Prostate gland (tissue), 2 donors: ENCODE measurements around the gene BUB3. TPM values are rescaled to one million over a fixed set of nuclear protein-coding genes. Genes with fewer than 3 reads are reported as not detected.

Experiments used
- DNase-seq: peaks from one replicate; pipeline ENCODE4 v3.0.0-alpha.2; 2019; ENCODE audit warnings: low spot score
- H3K27ac ChIP-seq, 2 donors: fragments of 200-600 bp; sonication (generic); 2 replicates each; pipeline ENCODE4 v1.5.1; 2017 to 2019
- H3K27me3 ChIP-seq: fragments of 200-600 bp; sonication (generic); replicated peaks from 2 replicates; pipeline ENCODE4 v1.5.1; 2019; ENCODE audit not compliant: insufficient read depth
- H3K36me3 ChIP-seq, 2 donors: fragments of 200-600 bp; sonication (generic); 1 replicate in 1 of 2; 2 replicates in 1 of 2; pipeline versions ENCODE4 v1.5.1 to v1.8.1; 2017 to 2019
- H3K4me1 ChIP-seq: fragments of 200-600 bp; sonication (generic); replicated peaks from 2 replicates; pipeline ENCODE4 v1.5.1; 2019
- H3K4me3 ChIP-seq, 2 donors: fragments of 200-600 bp; sonication (generic); 2 replicates each; pipeline ENCODE4 v1.5.1; 2017 to 2019
- H3K9me3 ChIP-seq: fragments of 200-600 bp; sonication (generic); 2 replicates; pipeline ENCODE4 v1.5.1; 2017
- CTCF ChIP-seq, 4 experiments: fragments of 200-600 bp in 2 of 4; fragments of 450-650 bp in 2 of 4; sonication (generic) in 2 of 4; IDR thresholded peaks; 1 replicate in 3 of 4; 2 replicates in 1 of 4; pipeline ENCODE4 v1.5.1; 2016 to 2019; ENCODE audit warnings: antibody characterized with exemption in 4 of 4, mild to moderate bottlenecking in 2 of 4, moderate library complexity in 2 of 4
- POLR2A ChIP-seq: fragments of 450-650 bp; IDR thresholded peaks from one replicate; pipeline ENCODE4 v1.6.1; 2016; ENCODE audit warnings: antibody characterized with exemption, mild to moderate bottlenecking
- POLR2AphosphoS5 ChIP-seq: sonication (generic); formaldehyde crosslinking; IDR thresholded peaks from one replicate; pipeline ENCODE4 v1.6.1; 2017; ENCODE audit warnings: antibody characterized with exemption
- WGBS: methylation state at CpG from one replicate; pipeline ENCODE4 v1.1.5; 2018; 5-methylcytosine and 5-hydroxymethylcytosine counted together
- intact Hi-C: fragments of 100-400 bp; cut with DNase I; formaldehyde crosslinking; loops from one replicate; pipeline ENCODE4 v1.14.2; 2022
- total RNA-seq, 2 donors: library from RNA; depleted of rRNA; stranded (reverse); fragments of >200 nt; gene quantifications; one replicate each; pipeline ENCODE4 v1.1.0, GENCODE V29; 2016

The BUB3 gene
- total RNA-seq, 2 donors from 2014 or later, result 69.3 to 87.7 TPM

GRCh38 chr10:123147635-123148413 is 6.4 kb upstream of the BUB3 start, which contains the start of gene HMX2:
HMX2 (plus strand) TSS chr10:123148136; CDS start chr10:123148379, 243 bp downstream.
- no peak for DNase-seq
- Histone ChIP-seq H3K27me3 (peaks cover 79% of the 10 kb centered on the region), H3K27ac (no peak within 1 kb of the TSS), H3K9me3 (no peaks in the 10 kb centered on the region), H3K4me1 (peaks cover 6% of the 10 kb centered on the region), H3K36me3 (no peaks in the 10 kb centered on the region), H3K4me3 (no peak within 1 kb of the TSS)
- WGBS, result 2% methylated on average over 64 of the region's 64 CpGs
- TF ChIP-seq POLR2A (no peak), CTCF (IDR thresholded peaks at IDR 0.05) (no peak), POLR2AphosphoS5 (no peak)
- intact Hi-C loops, result loop anchor here (10.0 kb wide), 1 partner anchor 1257 kb away; no protein-coding TSS in a partner anchor

- Histone ChIP-seq H3K36me3 (no peaks in the 10 kb centered on the region), H3K4me1 (peaks cover 6% of the 10 kb centered on the region), H3K27me3 (peaks cover 71% of the 10 kb centered on the region), H3K9me3 (no peaks in the 10 kb centered on the region), H3K4me3 (no peak overlapping the region), H3K27ac (no peak overlapping the region)
- WGBS, result 2% methylated on average over 55 of the region's 55 CpGs
- intact Hi-C loops, result loop anchor here (10.0 kb wide), 1 partner anchor 1256 kb away; no protein-coding TSS in a partner anchor
- no peak for DNase-seq
- no peak for TF ChIP-seq POLR2A
- no peak for TF ChIP-seq POLR2AphosphoS5
- TF ChIP-seq CTCF (IDR thresholded peaks at IDR 0.05), result no peak
Measured at GRCh38 chr10:123148414-123149161, 5.6 kb upstream of the BUB3 start.

- intact Hi-C loops, result loop anchor here (10.0 kb wide), 1 partner anchor 1256 kb away; no protein-coding TSS in a partner anchor
- Histone ChIP-seq H3K36me3 (no peaks in the 10 kb centered on the region), H3K4me1 (peaks cover 6% of the 10 kb centered on the region), H3K27ac (no peak overlapping the region), H3K4me3 (no peak overlapping the region), H3K27me3 (peaks cover 65% of the 10 kb centered on the region), H3K9me3 (no peaks in the 10 kb centered on the region)
- TF ChIP-seq POLR2A (no peak), POLR2AphosphoS5 (no peak), CTCF (IDR thresholded peaks at IDR 0.05) (no peak)
- DNase-seq, result no peak
- 7% methylated on average over 12 of the region's 12 CpGs for WGBS
Measured at GRCh38 chr10:123149162-123149567, 5.0 kb upstream of the BUB3 start.

GRCh38 chr10:123149568-123150270 is 4.5 kb upstream of the BUB3 start:
- intact Hi-C loops, result loop anchor here (10.0 kb wide), 1 partner anchor 1255 kb away; no protein-coding TSS in a partner anchor
- Histone ChIP-seq H3K4me1 (peaks cover 6% of the 10 kb centered on the region), H3K27ac (no peak overlapping the region), H3K4me3 (peak overlapping the region in 1 of 2 donors; percentile 4), H3K36me3 (no peaks in the 10 kb centered on the region), H3K9me3 (no peaks in the 10 kb centered on the region), H3K27me3 (peaks cover 60% of the 10 kb centered on the region)
- 2% methylated on average over 73 of the region's 76 CpGs for WGBS
- no peak for TF ChIP-seq POLR2AphosphoS5
- no peak for TF ChIP-seq POLR2A
- TF ChIP-seq CTCF (IDR thresholded peaks at IDR 0.05), result no peak
- no peak for DNase-seq
